Measurements from ENCODE around the gene GIGYF2. TPM values are rescaled to one million over a fixed set of nuclear protein-coding genes. Genes with fewer than 3 reads are reported as not detected.

GIGYF2 gene
- total and polyA plus RNA-seq, 2 of the 13 experiments (the other 11 are each of a cell fraction or from before 2014, with no cell fraction given) = 44.9 to 73.5 TPM

GRCh38 chr2:232876978-232877441, 179.9 kb downstream of the GIGYF2 start (continued):
- TF ChIP-seq SNAPC4 (CRISPR knock-in tag; IDR thresholded peaks at IDR 0.05) (0 out of 2 replicates have a peak, but pooled peaks have one; percentile 51), YEATS4 (CRISPR knock-in tag; IDR thresholded peaks at IDR 0.05; ENCODE audit: borderline replicate concordance) (no peak), ZNF253 (CRISPR knock-in tag; IDR thresholded peaks at IDR 0.05; ENCODE audit: borderline replicate concordance) (no peak), ZNF629 (CRISPR knock-in tag; conservative IDR thresholded peaks at IDR 0.05) (no peak), HMG20A (CRISPR knock-in tag; IDR thresholded peaks at IDR 0.05; ENCODE audit: borderline replicate concordance) (no peak), JDP2 (CRISPR knock-in tag; IDR thresholded peaks at IDR 0.05; ENCODE audit: borderline replicate concordance) (no peak), POLR2AphosphoS5 (IDR thresholded peaks at IDR 0.05; ENCODE audit: low read depth, low read length) (peak; percentile 73), ZNF24 (IDR thresholded peaks at IDR 0.05) (no peak), FOXK1 (CRISPR knock-in tag; IDR thresholded peaks at IDR 0.05; ENCODE audit: borderline replicate concordance, low read depth) (no peak), TAF15 (IDR thresholded peaks at IDR 0.05; ENCODE audit: low read depth, low read length, poor library complexity, severe bottlenecking) (no peak), MIXL1 (CRISPR knock-in tag; IDR thresholded peaks at IDR 0.05) (no peak), CREM (IDR thresholded peaks at IDR 0.05) (no peak), CREM (CRISPR knock-in tag; IDR thresholded peaks at IDR 0.05) (no peak), ZNF432 (CRISPR knock-in tag; IDR thresholded peaks at IDR 0.05; ENCODE audit: borderline replicate concordance) (no peak), ATF1 (CRISPR knock-in tag; IDR thresholded peaks at IDR 0.05) (no peak), SRSF1 (optimal IDR thresholded peaks at IDR 0.05; ENCODE audit: low read depth, low read length) (peak; percentile 86), ZNF143 (CRISPR knock-in tag; IDR thresholded peaks at IDR 0.05) (no peak), ZNF766 (CRISPR knock-in tag; IDR thresholded peaks at IDR 0.05; ENCODE audit: borderline replicate concordance) (no peak), E2F1 (CRISPR knock-in tag; IDR thresholded peaks at IDR 0.05) (no peak), ZBTB8A (CRISPR knock-in tag; IDR thresholded peaks at IDR 0.05; ENCODE audit: borderline replicate concordance, low read depth) (no peak), ZNF503 (CRISPR knock-in tag; IDR thresholded peaks at IDR 0.05) (peak; percentile 35; the same call in 1 of the 2 replicates), RFXANK (CRISPR knock-in tag; IDR thresholded peaks at IDR 0.05) (no peak), ZFY (CRISPR knock-in tag; IDR thresholded peaks at IDR 0.05) (peak; percentile 15; the same call in 1 of the 2 replicates), ZFP36 (IDR thresholded peaks at IDR 0.05; ENCODE audit: borderline replicate concordance, low read depth, low read length, partially characterized antibody) (no peak)
